ENCODE measurements around the gene SF3A2.

Gene SF3A2

DNA sequence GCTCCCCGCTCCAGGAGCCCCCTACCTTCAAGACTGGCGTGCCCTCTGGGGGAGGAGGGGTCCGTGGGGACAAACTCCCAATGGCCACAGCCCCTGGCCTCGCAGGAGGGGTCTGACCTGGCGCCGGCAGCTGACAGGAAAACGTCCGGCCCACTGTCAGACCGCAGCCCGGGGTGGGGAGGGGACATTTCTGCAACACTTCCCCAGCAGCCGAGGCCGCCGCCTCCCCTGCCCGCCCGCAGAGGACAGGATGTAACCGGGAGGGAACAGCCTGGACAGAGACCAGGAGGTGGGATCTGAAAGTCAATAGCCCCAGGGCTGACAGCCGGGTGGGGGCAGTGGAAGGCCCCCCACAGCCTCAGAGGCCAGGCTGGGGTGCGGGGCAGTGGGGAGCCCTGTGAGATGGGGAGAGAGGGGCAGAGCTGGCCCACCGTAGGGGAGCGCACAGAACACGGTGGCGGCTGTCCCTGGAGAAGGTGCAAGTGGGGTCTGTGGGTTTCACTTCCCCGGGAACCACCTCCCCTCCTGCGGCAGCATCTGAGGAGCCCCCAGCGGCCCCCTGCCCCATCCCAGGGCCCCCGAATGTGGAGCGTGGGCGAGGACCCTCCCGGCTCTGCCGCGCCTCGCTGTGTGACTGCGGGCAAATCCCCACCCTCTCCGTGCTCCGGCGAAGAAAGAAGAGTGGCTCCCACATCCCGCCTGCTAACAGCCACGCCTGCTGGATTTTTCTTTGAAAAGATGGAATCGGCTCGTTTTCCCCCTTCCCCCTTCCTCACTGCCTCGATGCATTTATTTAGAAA lies 45.6 kb downstream of the SF3A2 start, which contains the start of gene PEAK3:
PEAK3 (minus strand) TSS at position 114 of the 800 bp plus-strand sequence. CDS start 1,244 bp downstream, outside the sequence.
- H3K9me3 ChIP-seq (ENCODE audit: control insufficient read depth, insufficient read depth, low read depth, low read length) = no peaks in the 10 kb centered on the region
- ChIA-PET CTCF (interaction anchor here (0.6 kb wide), 1 partner anchor 329 kb away, joined by 3 read pairs; no protein-coding TSS in a partner anchor), POLR2A (interaction anchor here (0.6 kb wide), 1 partner anchor 444 kb away, joined by 5 read pairs; no protein-coding TSS in a partner anchor)
- H3K27ac ChIP-seq (ENCODE audit: extremely low read depth, low read depth, low read length) = no peak within 1 kb of the TSS
- TF ChIP-seq PATZ1 (tag by site-specific recombination; IDR thresholded peaks at IDR 0.05) = peak; percentile 24; the same call in 1 of the 2 replicates
- TF ChIP-seq GLIS1 (tag by site-specific recombination; IDR thresholded peaks at IDR 0.05) = peak; percentile 72
- TF ChIP-seq ZNF23 (tag by site-specific recombination; IDR thresholded peaks at IDR 0.05; ENCODE audit: borderline replicate concordance) = no peak
- no peak for TF ChIP-seq ZNF791 (tag by site-specific recombination; IDR thresholded peaks at IDR 0.05)
- peak; percentile 48 for TF ChIP-seq SP2 (tag by site-specific recombination; IDR thresholded peaks at IDR 0.05)
- TF ChIP-seq ZXDB (tag by site-specific recombination; IDR thresholded peaks at IDR 0.05) = no peak
- peak; percentile 29; the same call in 1 of the 2 replicates for TF ChIP-seq ZNF600 (tag by site-specific recombination; IDR thresholded peaks at IDR 0.05)
- TF ChIP-seq ZIC2 (tag by site-specific recombination; IDR thresholded peaks at IDR 0.05) = peak; percentile 49; the same call in 1 of the 2 replicates
- TF ChIP-seq GLIS2 (tag by site-specific recombination; IDR thresholded peaks at IDR 0.05) = peak; percentile 33; the same call in 1 of the 2 replicates
- TF ChIP-seq ZNF341 (tag by site-specific recombination; IDR thresholded peaks at IDR 0.05; ENCODE audit: low read depth) = peak; percentile 78
- no peak for TF ChIP-seq ZNF311 (tag by site-specific recombination; IDR thresholded peaks at IDR 0.05; ENCODE audit: borderline replicate concordance)
- TF ChIP-seq ZNF433 (tag by site-specific recombination; IDR thresholded peaks at IDR 0.05; ENCODE audit: low read depth) = no peak
- H3K4me1 ChIP-seq (ENCODE audit: control insufficient read depth, insufficient read depth, low read length) = no peaks in the 10 kb centered on the region
- no peaks in the 10 kb centered on the region for H3K36me3 ChIP-seq (ENCODE audit: control insufficient read depth in 2 of 2, insufficient read depth in 1 of 2, low read length in 2 of 2)
- no peak within 1 kb of the TSS for H3K4me3 ChIP-seq (ENCODE audit: low read depth, low read length)

DNA sequence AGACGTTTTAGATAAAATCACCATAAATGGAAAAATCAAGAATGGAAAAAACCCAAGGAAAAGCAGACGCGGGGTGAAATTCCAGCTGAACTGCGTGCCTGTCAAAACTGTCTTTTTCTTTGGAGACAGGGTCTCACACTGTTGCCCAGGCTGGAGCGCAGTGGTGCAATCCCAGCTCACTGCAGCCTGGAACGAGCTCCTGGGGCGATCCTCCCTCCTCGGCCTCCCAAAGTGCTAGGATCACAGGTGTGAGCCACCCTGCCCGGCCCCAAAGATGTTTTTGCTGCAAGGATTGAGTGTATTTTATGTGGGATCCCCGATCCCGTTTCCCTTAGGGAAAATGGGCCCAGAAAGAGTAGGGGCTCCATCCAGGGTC lies 46.2 kb downstream of the SF3A2 start:
- Histone ChIP-seq H3K36me3 (ENCODE audit: control insufficient read depth in 2 of 2, insufficient read depth in 1 of 2, low read length in 2 of 2) (no peaks in the 10 kb centered on the region), H3K4me3 (ENCODE audit: low read depth, low read length) (no peak overlapping the region), H3K27ac (ENCODE audit: extremely low read depth, low read depth, low read length) (no peak overlapping the region), H3K9me3 (ENCODE audit: control insufficient read depth, insufficient read depth, low read depth, low read length) (no peaks in the 10 kb centered on the region), H3K4me1 (ENCODE audit: control insufficient read depth, insufficient read depth, low read length) (no peaks in the 10 kb centered on the region)
- ChIA-PET POLR2A (no interaction called here), CTCF (no interaction called here)
- TF ChIP-seq ZNF621 (tag by site-specific recombination; IDR thresholded peaks at IDR 0.05) (no peak), ZNF121 (tag by site-specific recombination; IDR thresholded peaks at IDR 0.05) (0 out of 2 replicates have a peak, but pooled peaks have one; percentile 8), ZNF521 (tag by site-specific recombination; IDR thresholded peaks at IDR 0.05) (no peak)

- Histone ChIP-seq H3K4me3 (ENCODE audit: low read depth, low read length) (no peak overlapping the region), H3K9me3 (ENCODE audit: control insufficient read depth, insufficient read depth, low read depth, low read length) (no peaks in the 10 kb centered on the region), H3K27ac (ENCODE audit: extremely low read depth, low read depth, low read length) (no peak overlapping the region), H3K4me1 (ENCODE audit: control insufficient read depth, insufficient read depth, low read length) (no peaks in the 10 kb centered on the region), H3K36me3 (ENCODE audit: control insufficient read depth in 2 of 2, insufficient read depth in 1 of 2, low read length in 2 of 2) (no peaks in the 10 kb centered on the region)
- CTCF ChIA-PET = interaction anchor here (0.6 to 0.7 kb wide), 2 partner anchors 31 to 365 kb away, joined by 3 read pairs; no protein-coding TSS in a partner anchor
- POLR2A ChIA-PET = no interaction called here
- TF ChIP-seq KLF8 (tag by site-specific recombination; IDR thresholded peaks at IDR 0.05) (0 out of 2 replicates have a peak, but pooled peaks have one; percentile 32), SCRT1 (tag by site-specific recombination; IDR thresholded peaks at IDR 0.05; ENCODE audit: borderline replicate concordance) (no peak), ZNF121 (tag by site-specific recombination; IDR thresholded peaks at IDR 0.05) (peak; percentile 99)
Measured at GRCh38 chr19:2283835-2284507, 47.3 kb downstream of the SF3A2 start.
